ENCODE results near the gene LGI2. TPM values are rescaled to one million over a fixed set of nuclear protein-coding genes. Genes with fewer than 3 reads are reported as not detected.

The LGI2 gene
- total and polyA plus RNA-seq, 2 experiments from 2014 or later, result 0.63 to 8.0 TPM

DNA sequence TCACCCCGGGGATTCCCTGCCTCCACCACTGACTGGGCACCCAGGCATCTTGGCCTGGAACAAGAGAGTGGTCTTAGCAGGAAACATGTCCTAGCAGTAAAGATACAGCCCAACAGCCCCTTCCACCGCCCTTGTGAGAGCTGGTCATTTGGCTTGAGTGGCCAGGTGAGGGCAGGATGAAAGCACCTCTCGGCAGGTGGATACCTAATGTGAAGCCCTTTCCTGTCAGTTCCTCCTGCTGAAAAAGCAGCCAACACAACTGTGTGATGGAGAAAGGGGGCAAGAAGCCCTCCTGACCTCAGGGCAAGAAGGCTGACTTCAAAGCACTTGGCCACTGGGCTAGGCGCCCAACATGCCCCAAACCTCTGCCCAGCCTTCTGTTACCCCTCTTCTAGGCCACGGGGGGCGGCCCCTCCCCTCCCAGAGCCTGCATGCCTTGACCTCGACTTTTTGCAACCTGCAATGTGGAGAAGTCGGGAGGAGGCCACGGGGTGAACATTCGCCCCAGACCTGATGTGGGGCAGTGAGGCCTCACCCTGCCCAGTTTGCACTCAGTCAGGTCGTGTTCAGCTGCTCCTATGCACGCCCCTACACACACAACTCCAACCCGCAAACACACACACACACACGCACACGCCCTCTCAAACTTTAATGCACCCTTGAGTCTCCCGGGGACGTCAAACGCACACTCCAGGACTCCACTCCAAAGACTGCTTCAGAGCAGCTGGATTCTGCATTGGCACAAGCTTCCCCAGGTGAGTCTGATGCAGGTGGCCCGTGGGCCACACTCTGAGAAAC lies 1.1 kb downstream of the LGI2 start:
- no peak overlapping the region for H3K27ac Mint-ChIP-seq
- H3K4me3 Mint-ChIP-seq, result peak overlapping the region; percentile 79
- no peaks in the 10 kb centered on the region for H4K20me1 ChIP-seq (replicated peaks; ENCODE audit: insufficient read depth)
- H3K27me3 Mint-ChIP-seq (ENCODE audit: insufficient read depth, low read depth, poor library complexity), result peaks cover 32% of the 10 kb centered on the region
- 0 out of 2 replicates have a peak, but pooled peaks cover under 1% of the 10 kb centered on the region for H3K36me3 ChIP-seq (ENCODE audit: insufficient read depth)
- H3K4me1 Mint-ChIP-seq, result peaks cover 34% of the 10 kb centered on the region
- no peak for TF ChIP-seq ZNF331 (CRISPR knock-in tag; IDR thresholded peaks at IDR 0.05; ENCODE audit: low read depth)
- TF ChIP-seq, protein P1, sequence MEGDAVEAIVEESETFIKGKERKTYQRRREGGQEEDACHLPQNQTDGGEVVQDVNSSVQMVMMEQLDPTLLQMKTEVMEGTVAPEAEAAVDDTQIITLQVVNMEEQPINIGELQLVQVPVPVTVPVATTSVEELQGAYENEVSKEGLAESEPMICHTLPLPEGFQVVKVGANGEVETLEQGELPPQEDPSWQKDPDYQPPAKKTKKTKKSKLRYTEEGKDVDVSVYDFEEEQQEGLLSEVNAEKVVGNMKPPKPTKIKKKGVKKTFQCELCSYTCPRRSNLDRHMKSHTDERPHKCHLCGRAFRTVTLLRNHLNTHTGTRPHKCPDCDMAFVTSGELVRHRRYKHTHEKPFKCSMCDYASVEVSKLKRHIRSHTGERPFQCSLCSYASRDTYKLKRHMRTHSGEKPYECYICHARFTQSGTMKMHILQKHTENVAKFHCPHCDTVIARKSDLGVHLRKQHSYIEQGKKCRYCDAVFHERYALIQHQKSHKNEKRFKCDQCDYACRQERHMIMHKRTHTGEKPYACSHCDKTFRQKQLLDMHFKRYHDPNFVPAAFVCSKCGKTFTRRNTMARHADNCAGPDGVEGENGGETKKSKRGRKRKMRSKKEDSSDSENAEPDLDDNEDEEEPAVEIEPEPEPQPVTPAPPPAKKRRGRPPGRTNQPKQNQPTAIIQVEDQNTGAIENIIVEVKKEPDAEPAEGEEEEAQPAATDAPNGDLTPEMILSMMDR (conservative IDR thresholded peaks at IDR 0.05; ENCODE audit: low read depth in 2 of 2), result peak in 1 of 2 experiments; percentile 33; a peak in 2 of 4 replicates
- DNase-seq (ENCODE audit: low spot score) (peak; percentile 28), ATAC-seq (peak; percentile 34)
- peak overlapping the region; percentile 77 for H3K4me3 ChIP-seq
- H3K27me3 ChIP-seq (ENCODE audit: insufficient read depth), result peaks cover 49% of the 10 kb centered on the region
- peaks cover 21% of the 10 kb centered on the region for H3K4me1 ChIP-seq (ENCODE audit: insufficient read depth)
- peak overlapping the region; percentile 94 for H3K4me2 ChIP-seq
- no peaks in the 10 kb centered on the region for H3K36me3 Mint-ChIP-seq (ENCODE audit: low read depth)
- no peak overlapping the region for H3K27ac ChIP-seq (ENCODE audit: low read depth)
- H3K79me2 ChIP-seq (replicated peaks; ENCODE audit: insufficient read depth), result no peaks in the 10 kb centered on the region
- no peaks in the 10 kb centered on the region for H3K9me2 ChIP-seq (ENCODE audit: insufficient read depth)
- H3F3A ChIP-seq (replicated peaks; ENCODE audit: low read depth), result 0 out of 2 replicates have a peak, but pooled peaks cover 3% of the 10 kb centered on the region
- peak overlapping the region; percentile 99 for H2AFZ ChIP-seq
- H3K9me3 Mint-ChIP-seq, result peaks cover 2% of the 10 kb centered on the region; the same call in 1 of the 3 replicates

DNA sequence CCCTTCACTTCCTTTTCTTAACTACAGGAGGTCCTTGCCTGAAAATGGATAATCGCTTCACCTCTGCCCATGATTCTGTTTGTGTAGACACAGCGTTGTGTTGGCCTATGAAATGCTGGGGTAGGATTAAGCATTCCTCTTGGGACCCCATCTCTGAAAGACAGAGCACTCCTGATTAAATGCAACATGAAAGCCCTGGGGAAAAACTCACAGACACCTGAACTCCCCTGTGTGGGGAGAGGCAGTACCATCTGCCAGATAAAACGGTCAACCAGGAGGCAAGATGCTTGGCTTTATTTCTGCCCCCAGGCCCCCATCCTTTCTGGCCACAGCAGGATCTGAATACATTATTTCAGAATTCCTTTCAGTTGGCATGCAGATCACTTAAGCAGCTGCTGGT lies 1.9 kb downstream of the LGI2 start:
- ATAC-seq, result no peak
- Histone ChIP-seq H3K36me3 (ENCODE audit: insufficient read depth) (0 out of 2 replicates have a peak, but pooled peaks cover 4% of the 10 kb centered on the region), H3K4me1 (ENCODE audit: insufficient read depth) (peaks cover 21% of the 10 kb centered on the region), H3K27me3 (ENCODE audit: insufficient read depth) (peaks cover 49% of the 10 kb centered on the region), H3F3A (replicated peaks; ENCODE audit: low read depth) (0 out of 2 replicates have a peak, but pooled peaks cover 3% of the 10 kb centered on the region), H4K20me1 (replicated peaks; ENCODE audit: insufficient read depth) (no peaks in the 10 kb centered on the region), H3K9me2 (ENCODE audit: insufficient read depth) (no peaks in the 10 kb centered on the region), H2AFZ (no peak overlapping the region), H3K79me2 (replicated peaks; ENCODE audit: insufficient read depth) (no peaks in the 10 kb centered on the region), H3K27ac (ENCODE audit: low read depth) (no peak overlapping the region), H3K4me3 (peak overlapping the region; percentile 77; the same call in 1 of the 2 replicates), H3K4me2 (no peak overlapping the region)
- DNase-seq (ENCODE audit: low spot score), result no peak
- H3K27me3 Mint-ChIP-seq (ENCODE audit: insufficient read depth, low read depth, poor library complexity), result peaks cover 32% of the 10 kb centered on the region
- H3K4me3 Mint-ChIP-seq, result peak overlapping the region; percentile 79; the same call in 2 of the 3 replicates
- H3K27ac Mint-ChIP-seq, result no peak overlapping the region
- peaks cover 34% of the 10 kb centered on the region for H3K4me1 Mint-ChIP-seq
- H3K36me3 Mint-ChIP-seq (ENCODE audit: low read depth), result peaks cover 6% of the 10 kb centered on the region; the same call in 2 of the 3 replicates
- no peak for TF ChIP-seq NANOG (IDR thresholded peaks at IDR 0.05; ENCODE audit: borderline replicate concordance)
- TF ChIP-seq, protein P1 (conservative IDR thresholded peaks at IDR 0.05; ENCODE audit: low read depth in 2 of 2), result no peak
- no peak for TF ChIP-seq ZNF114 (CRISPR knock-in tag; IDR thresholded peaks at IDR 0.05)
- H3K9me3 Mint-ChIP-seq, result no peaks in the 10 kb centered on the region
